Measurements from ENCODE around the gene IFT88. TPM values are rescaled to one million over a fixed set of nuclear protein-coding genes. Genes with fewer than 3 reads are reported as not detected.
A peak's percentile ranks its signal among the peaks of the same experiment; 100 is the strongest.

IFT88 gene
- total and polyA plus RNA-seq, 2 of the 8 experiments (the other 6 are each of a cell fraction or from before 2014, with no cell fraction given): 1.7 to 5.8 TPM

DNA sequence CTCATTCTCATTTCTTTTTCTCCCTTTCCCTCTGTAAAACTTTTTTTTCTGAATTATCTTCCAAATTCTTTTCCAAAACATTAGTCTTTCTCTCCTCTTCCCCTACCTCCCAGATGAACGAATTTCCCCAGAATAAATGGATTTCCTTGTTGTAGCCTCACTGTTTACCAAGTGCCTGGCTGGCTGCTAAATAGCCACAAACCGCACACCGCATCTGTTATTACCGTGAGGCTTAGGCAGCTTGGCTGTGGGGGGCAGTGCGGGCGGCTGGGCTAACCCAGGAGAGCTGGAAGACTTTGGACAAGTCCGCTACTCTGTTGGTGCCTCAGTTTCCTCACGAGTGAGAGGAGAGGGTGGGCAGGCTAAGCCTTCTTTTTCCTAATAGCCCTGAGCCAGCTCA, 147.2 kb downstream of the IFT88 start:
- Histone ChIP-seq H3K4me2 (ENCODE audit: insufficient read depth in 1 of 2, low read depth in 2 of 2, low read length in 2 of 2) (no peak overlapping the region), H3K9ac (replicated peaks in 1 of 4; ENCODE audit: extremely low read depth in 1 of 4, low read depth in 3 of 4, low read length in 3 of 4) (no peak overlapping the region), H3K4me3 (ENCODE audit: extremely low read depth in 1 of 4, insufficient read depth in 2 of 4, low read depth in 3 of 4, low read length in 4 of 4) (no peak overlapping the region), H3K27me3 (replicated peaks in 1 of 4; ENCODE audit: control insufficient read depth in 3 of 4, extremely low read depth in 1 of 4, insufficient read depth in 3 of 4, low read length in 3 of 4) (no peaks in the 10 kb centered on the region), H3K79me2 (ENCODE audit: control insufficient read depth in 1 of 2, insufficient read depth in 2 of 2, low read length in 2 of 2) (no peaks in the 10 kb centered on the region), H3K23me2 (ENCODE audit: low read depth, low read length) (peaks cover 8% of the 10 kb centered on the region; the same call in 1 of the 2 replicates), H3K56ac (replicated peaks; ENCODE audit: insufficient read length, low read depth, low read length) (no peak overlapping the region), H2BK15ac (ENCODE audit: low read length) (no peak overlapping the region), H3K36me3 (ENCODE audit: control insufficient read depth in 2 of 4, insufficient read depth in 4 of 4, low read length in 3 of 4) (no peaks in the 10 kb centered on the region), H3K18ac (ENCODE audit: extremely low read depth, low read length) (no peak overlapping the region), H3K9me3 (ENCODE audit: insufficient read depth in 2 of 2, low read depth in 1 of 2, low read length in 1 of 2) (no peaks in the 10 kb centered on the region; a peak in 1 of 4 replicates), H4K20me1 (replicated peaks in 1 of 2; ENCODE audit: control insufficient read depth in 1 of 2, insufficient read depth in 2 of 2, low read length in 2 of 2) (peaks cover 0 to 5% of the 10 kb centered on the region in 2 experiments), H4K5ac (ENCODE audit: insufficient read length, low read depth, low read length) (no peak overlapping the region), H2BK120ac (replicated peaks; ENCODE audit: low read depth, low read length) (no peak overlapping the region), H3K4me1 (replicated peaks in 1 of 4; ENCODE audit: control insufficient read depth in 3 of 4, insufficient read depth in 4 of 4, low read length in 3 of 4) (peaks cover 2 to 9% (median 6%) of the 10 kb centered on the region in 4 experiments; a peak in 4 of 7 replicates), H4K8ac (ENCODE audit: extremely low read depth, insufficient read depth, low read length) (no peak overlapping the region), H3K27ac (ENCODE audit: low read depth, low read length) (no peak overlapping the region), H2BK5ac (ENCODE audit: low read depth, low read length) (no peak overlapping the region), H4K91ac (replicated peaks; ENCODE audit: insufficient read length, low read length) (no peak overlapping the region), H3K4ac (replicated peaks; ENCODE audit: insufficient read length, low read depth, low read length) (no peak overlapping the region), H3K79me1 (ENCODE audit: low read depth, low read length) (no peaks in the 10 kb centered on the region), H2BK12ac (ENCODE audit: low read depth, low read length) (peak overlapping the region; percentile 11), H2AK5ac (ENCODE audit: low read depth, low read length) (no peak overlapping the region), H2AFZ (ENCODE audit: low read length) (no peak overlapping the region), H3K23ac (ENCODE audit: insufficient read length) (no peak overlapping the region), H2BK20ac (ENCODE audit: low read length) (no peak overlapping the region), H3K14ac (ENCODE audit: insufficient read length) (no peak overlapping the region)
- TF ChIP-seq KDM4A (IDR thresholded peaks at IDR 0.05; ENCODE audit: low read depth, low read length, severe bottlenecking): no peak
- no peak for TF ChIP-seq RBBP5 (IDR thresholded peaks at IDR 0.05; ENCODE audit: borderline replicate concordance, low read depth, low read length)
- DNase-seq (ENCODE audit: low read depth in 1 of 2, low spot score in 2 of 2) (no peak), FAIRE-seq (no peak)
- ChIA-PET CTCF (ENCODE audit: partially characterized antibody) (interaction anchor here (0.9 to 4.3 kb wide), 5 partner anchors 9 to 342 kb away, joined by 3 to 26 read pairs (median 5); no protein-coding TSS in a partner anchor), POLR2A (ENCODE audit: partially characterized antibody) (interaction anchor here (0.6 to 1.3 kb wide), 3 partner anchors 9 to 74 kb away, joined by 3 read pairs; partner anchors contain the start of gene EEF1AKMT1)
- 85% methylated on average over 8 of the region's 8 CpGs; no CpG with 5 or more reads in 1 of the 2 experiments for WGBS, 2 experiments (ENCODE audit: extremely low coverage in 1 of 2, insufficient coverage in 1 of 2, insufficient read length in 1 of 2, insufficient replicate concordance in 2 of 2, low coverage in 1 of 2, low lambda C conversion rate in 2 of 2, missing lambda C conversion rate in 1 of 2)

Measured in H1 (cell line).